GM12891 (cell line): ENCODE results near the gene EID1.

Experiments
- POLR2A ChIP-seq: IDR thresholded peaks from 2 replicates; pipeline ENCODE4 v1.6.1; 2011; ENCODE audit warnings: low read depth, low read length, control low read depth
- POLR2AphosphoS5 ChIP-seq: IDR thresholded peaks from 2 replicates; pipeline ENCODE4 v1.6.1; 2011; ENCODE audit warnings: low read depth, low read length, control low read depth
- POU2F2 ChIP-seq: IDR thresholded peaks from 2 replicates; pipeline ENCODE4 v1.6.1; 2011; ENCODE audit warnings: low read depth, mild to moderate bottlenecking, control low read depth, low read length, moderate library complexity
- SPI1 ChIP-seq: IDR thresholded peaks from 2 replicates; pipeline ENCODE4 v1.6.1; 2011; ENCODE audit warnings: low read depth, low read length, control low read depth
- TAF1 ChIP-seq: IDR thresholded peaks from 2 replicates; pipeline ENCODE4 v1.6.1; 2011; ENCODE audit warnings: low read depth, low read length, control low read depth

GRCh38 chr15:48898032-48898431, 20.1 kb downstream of the EID1 start:
- TF ChIP-seq SPI1 (no peak), POLR2A (no peak), POLR2AphosphoS5 (no peak), TAF1 (no peak), POU2F2 (no peak)
